GM12878 (cell line): ENCODE measurements around the gene OSMR. TPM values are rescaled to one million over a fixed set of nuclear protein-coding genes. Genes with fewer than 3 reads are reported as not detected.
A peak's percentile ranks its signal among the peaks of the same experiment; 100 is the strongest.

ENCODE experiments used
- ATAC-seq: fragments of 200-7000 bp; cut with Tn5 transposase; 3 replicates; pipeline ENCODE4 v1.9.1; 2020; ENCODE audit warnings: mild to moderate bottlenecking, moderate library complexity
- BruUV-seq: library from RNA; stranded (reverse); fragments of 400-500 nt; replicated peaks from 2 replicates; lab custom pipeline; 2021; lab: Mats Ljungman, UMichigan
- CTCF ChIA-PET: fragments of 300-600 bp; sonication (Branson Sonifier 250); formaldehyde crosslinking; extraction: SDS; loops from one replicate; lab custom pipeline; 2021; ENCODE audit warnings: inconsistent platforms; lab: Yijun Ruan, JAX
- POLR2A ChIA-PET: fragments of 350-600 bp; formaldehyde crosslinking; extraction: SDS; loops from one replicate; lab custom pipeline; 2021; ENCODE audit warnings: inconsistent platforms; lab: Charles Lee
- RAD21 ChIA-PET: fragments of 300-600 bp; sonication (Branson Sonifier 250); formaldehyde crosslinking; loops from one replicate; lab custom pipeline; 2023; ENCODE audit warnings: antibody characterized with exemption; ENCODE audit not compliant: unreplicated experiment; lab: Charles Lee
- SMC1A ChIA-PET: fragments of 300-600 bp; sonication (Branson Sonifier 250); formaldehyde crosslinking; loops from one replicate; lab custom pipeline; 2023; ENCODE audit not compliant: unreplicated experiment, uncharacterized antibody; lab: Charles Lee
- DNase-seq: peaks from one replicate; pipeline ENCODE4 v3.0.0-alpha.2; 2011; ENCODE audit warnings: low read depth, low spot score
- FAIRE-seq: peaks from 3 replicates; lab custom pipeline; 2011; peaks lifted over from hg19 to GRCh38; lab: Jason Lieb, UNC
- H2AFZ ChIP-seq: 2 replicates; pipeline ENCODE4 v1.6.0; 2011; ENCODE audit warnings: low read depth, low read length, control low read depth; ENCODE audit not compliant: control insufficient read depth
- H3K27ac ChIP-seq: 2 replicates; pipeline ENCODE4 v1.5.1; 2011; ENCODE audit warnings: control low read depth; ENCODE audit not compliant: control insufficient read depth, insufficient read depth
- H3K27me3 ChIP-seq, 2 experiments: replicated peaks in 1 of 2; 2 replicates each; pipeline versions ENCODE4 v1.6.0 to v1.6.1; 2011; ENCODE audit warnings: low read length in 1 of 2; ENCODE audit not compliant: control insufficient read depth in 2 of 2, insufficient read depth in 2 of 2
- H3K36me3 ChIP-seq, 2 experiments: 2 replicates each; pipeline ENCODE4 v1.5.1; 2011; ENCODE audit warnings: low read length in 1 of 2; ENCODE audit not compliant: control insufficient read depth in 2 of 2, insufficient read depth in 2 of 2
- H3K4me1 ChIP-seq: 2 replicates; pipeline ENCODE4 v1.6.1; 2011; ENCODE audit warnings: mild to moderate bottlenecking, low read length, moderate library complexity, mixed read lengths; ENCODE audit not compliant: control insufficient read depth, insufficient read depth
- H3K4me2 ChIP-seq: 2 replicates; pipeline ENCODE4 v1.6.0; 2011; ENCODE audit warnings: control low read depth; ENCODE audit not compliant: control insufficient read depth, insufficient read depth
- H3K4me3 ChIP-seq: fragments of 200-600 bp; sonication (generic); 2 replicates; pipeline ENCODE4 v1.5.1; 2016
- H3K79me2 ChIP-seq: 2 replicates; pipeline ENCODE4 v1.6.0; 2011; ENCODE audit warnings: low read length; ENCODE audit not compliant: control insufficient read depth, insufficient read depth
- H3K9ac ChIP-seq: 2 replicates; pipeline ENCODE4 v1.8.0; 2011; ENCODE audit warnings: low read length, control low read depth, mixed read lengths; ENCODE audit not compliant: control insufficient read depth, insufficient read depth
- H3K9me3 ChIP-seq: replicated peaks from 3 replicates; pipeline ENCODE4 v1.5.1; 2011; ENCODE audit warnings: mild to moderate bottlenecking, low read length; ENCODE audit not compliant: control insufficient read depth, insufficient read depth
- H4K20me1 ChIP-seq: 2 replicates; pipeline ENCODE4 v1.6.0; 2011; ENCODE audit not compliant: control insufficient read depth, insufficient read depth
- IRF4 ChIP-seq: IDR thresholded peaks from 2 replicates; pipeline ENCODE4 v1.6.1; 2011; ENCODE audit warnings: low read depth, low read length
- MLLT1 ChIP-seq: fragments of 450-650 bp; IDR thresholded peaks from 2 replicates; pipeline ENCODE4 v1.6.1; 2016; ENCODE audit warnings: mild to moderate bottlenecking
- NR2C2 ChIP-seq: IDR thresholded peaks from 2 replicates; pipeline ENCODE4 v1.6.1; 2011; ENCODE audit warnings: borderline replicate concordance, low read depth; ENCODE audit not compliant: control insufficient read depth, insufficient read length
- POU2F2 ChIP-seq: IDR thresholded peaks from 3 replicates; pipeline ENCODE4 v1.6.1; 2011; ENCODE audit warnings: low read depth, mild to moderate bottlenecking, low read length, borderline replicate concordance
- SP1 ChIP-seq: IDR thresholded peaks from one replicate; pipeline ENCODE4 v1.6.1; 2011; ENCODE audit warnings: low read depth, low read length
- SUPT20H ChIP-seq: IDR thresholded peaks from 2 replicates; pipeline ENCODE4 v1.6.1; 2011; ENCODE audit warnings: low read depth, mild to moderate bottlenecking, low read length, moderate library complexity, borderline replicate concordance; ENCODE audit not compliant: control insufficient read depth
- WGBS: methylation state at CpG from one replicate; pipeline ENCODE4 v1.1.6; 2016; ENCODE audit warnings: low lambda C conversion rate; ENCODE audit not compliant: insufficient replicate concordance, insufficient coverage; ENCODE audit errors: missing lambda C conversion rate; 5-methylcytosine and 5-hydroxymethylcytosine counted together
- in situ Hi-C: fragments of 300-500 bp; cut with MboI; formaldehyde crosslinking; loops from 9 replicates; pipeline ENCODE4 v1.14.3; 2018; ENCODE audit warnings: mixed read lengths
- intact Hi-C: fragments of 100-400 bp; cut with micrococcal nuclease; formaldehyde crosslinking; loops from one replicate; pipeline ENCODE4 v1.14.2; 2022; ENCODE audit not compliant: unreplicated experiment
- polyA plus RNA-seq, 11 experiments: library from polyadenylated mRNA; depleted of rRNA in 4 of 11; unstranded in 6 of 11; stranded (reverse) in 5 of 11; fragments of >200 nt; fragmentation: Nextera tagmentation in 4 of 11; fragmentation: Illumina TruSeq in 1 of 11; extraction: Ambion mirVana in 4 of 11; extraction: Trizol in 1 of 11; gene quantifications; 1 replicate in 1 of 11; 2 replicates in 10 of 11; pipeline versions ENCODE4 v1.2.1 to v1.2.3, GENCODE V29; 2011 to 2016; ENCODE audit warnings: inconsistent platforms in 2 of 11, missing spikeins in 2 of 11, low read depth in 1 of 11
- total RNA-seq, 4 experiments: library from RNA; depleted of rRNA in 3 of 4; stranded (reverse); fragments of >200 nt in 3 of 4; fragmentation: Illumina TruSeq in 1 of 4; extraction: Trizol in 1 of 4; gene quantifications; 2 replicates each; pipeline versions ENCODE4 v1.2.1 to v1.2.3, GENCODE V29; 2013 to 2021

Gene OSMR
- total and polyA plus RNA-seq, 10 of the 15 experiments (the other 5 are each of a cell fraction or from before 2014, with no cell fraction given) = 0.03 to 0.05 TPM; not detected in 8

GRCh38 chr5:38936269-38936668 lies 90.5 kb downstream of the OSMR start:
- no peak for ATAC-seq

More at GRCh38 chr5:38936269-38936668, 90.5 kb downstream of the OSMR start:
- WGBS = 97% methylated on average over 6 of the region's 6 CpGs
- no peak overlapping the region for H3K27ac ChIP-seq
- SMC1A ChIA-PET = interaction anchor here (0.7 kb wide), 1 partner anchor 13 kb away, joined by 3 read pairs; no protein-coding TSS in a partner anchor
- H3K79me2 ChIP-seq = no peaks in the 10 kb centered on the region
- no peak overlapping the region for H3K9ac ChIP-seq
- TF ChIP-seq SUPT20H = no peak
- no peak for TF ChIP-seq POU2F2
- TF ChIP-seq NR2C2 = no peak
- TF ChIP-seq SP1 = no peak
- no peak for TF ChIP-seq MLLT1
- no peak for TF ChIP-seq IRF4
- POLR2A ChIA-PET = interaction anchor here (0.5 kb wide), 1 partner anchor 143 kb away, joined by 3 read pairs; no protein-coding TSS in a partner anchor
- H3K27me3 ChIP-seq = no peaks in the 10 kb centered on the region
- H3K4me1 ChIP-seq = no peaks in the 10 kb centered on the region
- FAIRE-seq (peak; percentile 13), DNase-seq (no peak)
- H4K20me1 ChIP-seq = no peaks in the 10 kb centered on the region
- H3K36me3 ChIP-seq = no peaks in the 10 kb centered on the region
- intact Hi-C loops (no loop called here), in situ Hi-C loops (no loop called here)
- no peaks in the 10 kb centered on the region for H3K9me3 ChIP-seq
- H3K4me2 ChIP-seq = no peak overlapping the region
- BruUV-seq = no TSS peak
- H3K4me3 ChIP-seq = no peak overlapping the region
- no peak overlapping the region for H2AFZ ChIP-seq
- CTCF ChIA-PET = no interaction called here
- RAD21 ChIA-PET = no interaction called here
